DMS 273 treated with DMSO at 0.1 percent for 48 hours (cell line): ENCODE data around the gene BAIAP3.

Experiments used
- DNase-seq: peaks from one replicate; lab custom pipeline; 2025; lab: John Stamatoyannopoulos, UW

BAIAP3 gene

DNA sequence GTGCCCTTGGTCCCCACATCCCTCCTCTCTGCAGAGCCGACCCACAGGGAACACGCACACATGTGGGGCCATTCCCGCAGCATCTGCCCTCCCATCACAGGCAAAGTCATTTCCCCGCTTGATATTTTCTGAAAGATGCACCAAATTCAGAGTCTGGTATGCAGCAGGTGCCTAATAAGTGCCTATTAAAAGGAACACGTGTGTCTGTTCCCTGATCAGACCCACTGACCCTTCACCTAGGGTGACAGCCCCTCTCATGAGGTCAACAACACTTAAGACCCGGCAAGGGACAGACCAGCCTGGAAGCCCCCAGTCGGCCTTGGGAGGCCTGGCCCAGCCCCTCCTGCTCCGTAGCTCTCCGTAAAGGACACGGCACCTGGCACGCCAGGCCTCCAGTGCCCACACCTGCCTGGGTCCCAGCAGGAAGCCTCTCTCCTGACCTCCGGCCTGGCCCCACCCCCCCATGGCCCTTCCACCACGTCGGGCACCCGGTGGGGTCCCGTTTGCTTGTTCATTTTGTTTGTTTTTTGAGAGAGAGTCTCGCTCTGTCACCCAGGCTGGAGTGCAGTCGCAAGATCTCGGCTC is 61.0 kb downstream of the BAIAP3 start:
- no peak for DNase-seq

DNA sequence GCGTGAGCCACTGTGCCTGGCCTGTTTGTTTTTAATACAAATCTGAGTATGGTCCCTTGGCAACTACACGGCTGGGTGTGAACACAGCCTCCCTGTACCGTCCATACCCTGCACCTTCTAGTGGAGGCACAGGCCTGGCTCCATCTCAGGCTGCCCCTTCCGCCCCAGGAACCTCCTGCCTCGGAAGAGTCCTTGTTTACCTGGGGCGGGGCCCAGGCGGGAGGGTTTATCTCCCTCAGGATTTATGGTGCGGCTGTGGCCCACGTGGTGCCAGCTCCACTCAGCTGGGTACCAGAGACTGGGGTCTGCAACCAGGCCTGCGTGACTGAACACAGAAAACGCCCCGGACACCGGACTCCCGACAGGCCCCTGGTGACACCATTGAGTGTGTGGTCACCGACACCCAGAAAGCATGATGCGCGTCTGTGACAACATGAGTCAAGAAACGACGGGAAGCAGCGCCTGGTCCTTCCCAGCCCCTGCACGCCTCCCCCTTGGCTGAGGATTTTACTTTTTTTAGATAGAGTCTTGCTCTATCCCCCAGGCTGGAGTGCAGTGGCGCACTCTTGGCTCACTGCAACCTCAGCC is 62.1 kb downstream of the BAIAP3 start:
- no peak for DNase-seq

DNA sequence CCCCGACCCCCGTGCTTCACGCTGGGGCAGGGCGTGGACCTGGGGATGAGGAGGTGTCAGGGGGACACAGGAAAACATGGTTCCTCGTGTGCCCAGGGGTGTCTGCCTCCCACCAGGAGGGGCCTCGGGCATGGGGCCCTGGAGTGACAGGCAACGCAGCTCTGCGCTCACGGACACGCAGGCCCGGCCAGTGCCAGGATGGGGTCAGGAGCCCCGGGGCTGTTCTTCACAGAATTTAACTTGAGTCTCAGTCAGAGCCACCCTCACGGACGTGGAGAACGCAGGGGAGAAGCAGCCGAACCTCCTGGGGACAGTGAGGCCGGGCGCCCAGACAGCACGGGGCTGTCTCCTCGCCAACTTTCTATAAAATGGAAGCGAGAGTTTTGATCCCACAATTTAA is 64.3 kb downstream of the BAIAP3 start:
- DNase-seq, result no peak

DNA sequence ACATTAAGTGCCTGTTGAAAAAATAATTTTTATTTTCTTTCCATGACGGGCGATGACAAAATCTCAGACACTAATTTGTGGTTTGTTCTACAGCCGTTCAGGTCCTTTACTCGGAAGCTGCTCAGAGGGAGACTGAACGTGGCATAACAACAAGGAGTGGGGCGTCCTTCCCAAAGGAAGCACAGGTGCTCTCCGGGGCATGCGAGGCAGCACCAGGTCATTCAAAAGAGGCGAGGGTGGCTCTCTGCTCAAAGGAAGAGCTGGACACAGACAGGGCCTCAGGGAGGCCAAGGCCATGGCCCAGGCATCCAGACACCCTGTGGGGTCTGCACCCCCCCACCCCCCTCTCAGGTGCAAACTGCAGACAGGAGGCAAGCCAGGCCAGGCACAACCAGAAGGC is 64.9 kb downstream of the BAIAP3 start:
- DNase-seq, result no peak
